ENCODE data around the gene SCEL.
"Not testable (repeated sequence)": the region's sequence is repeated elsewhere in the genome, so short reads cannot be mapped to it uniquely, and the experiment has no call there.

The SCEL gene

GRCh38 chr13:77535448-77535847 is at the start of gene SCEL:
Gene SCEL (plus strand): TSS chr13:77535706. CDS start chr13:77555876, 20,170 bp downstream.
- peak; percentile 20 for DNase-seq

- no peak for DNase-seq
Measured at GRCh38 chr13:77489566-77490337, 45.8 kb upstream of the SCEL start.

- no peak for DNase-seq
Measured at GRCh38 chr13:77492982-77493381, 42.5 kb upstream of the SCEL start.

- DNase-seq, result no peak
Measured at GRCh38 chr13:77494226-77494625, 41.3 kb upstream of the SCEL start.

GRCh38 chr13:77497350-77497749 is 38.2 kb upstream of the SCEL start:
- DNase-seq, result no peak

- DNase-seq, result no peak
Measured at GRCh38 chr13:77497835-77498234, 37.7 kb upstream of the SCEL start.

- DNase-seq, result no peak
Measured at GRCh38 chr13:77502104-77502720, 33.3 kb upstream of the SCEL start.

- DNase-seq, result no peak
Measured at GRCh38 chr13:77503398-77503797, 32.1 kb upstream of the SCEL start.

- DNase-seq, result no peak
Measured at GRCh38 chr13:77506874-77507273, 28.6 kb upstream of the SCEL start.

- peak; percentile 70 for DNase-seq
Measured at GRCh38 chr13:77507931-77508776, 27.4 kb upstream of the SCEL start.

- DNase-seq, result peak; percentile 27
Measured at GRCh38 chr13:77508959-77509620, 26.4 kb upstream of the SCEL start.

- no peak for DNase-seq
Measured at GRCh38 chr13:77510156-77510555, 25.4 kb upstream of the SCEL start.

GRCh38 chr13:77511552-77511951 is 24.0 kb upstream of the SCEL start:
- peak; percentile 6 for DNase-seq

- no peak for DNase-seq
Measured at GRCh38 chr13:77513719-77514335, 21.7 kb upstream of the SCEL start.

GRCh38 chr13:77514336-77514726 is 21.2 kb upstream of the SCEL start:
- no peak for DNase-seq

- no peak for DNase-seq
Measured at GRCh38 chr13:77515785-77516184, 19.7 kb upstream of the SCEL start.

GRCh38 chr13:77516342-77516789 is 19.1 kb upstream of the SCEL start:
- peak; percentile 44 for DNase-seq

- DNase-seq, result no peak
Measured at GRCh38 chr13:77518266-77518665, 17.2 kb upstream of the SCEL start.

- DNase-seq, result not testable (repeated sequence)
Measured at GRCh38 chr13:77519396-77519795, 16.1 kb upstream of the SCEL start.

GRCh38 chr13:77519808-77520207 is 15.7 kb upstream of the SCEL start:
- peak; percentile 27 for DNase-seq

GRCh38 chr13:77521194-77521593 is 14.3 kb upstream of the SCEL start:
- peak; percentile 58 for DNase-seq

GRCh38 chr13:77521595-77522367 is 13.7 kb upstream of the SCEL start:
- DNase-seq, result peak; percentile 91

All from NCI-H226 (cell line).